Measurements from ENCODE around the gene GPR157.
"Not testable (repeated sequence)": the region's sequence is repeated elsewhere in the genome, so short reads cannot be mapped to it uniquely, and the experiment has no call there.

GPR157 gene

DNA sequence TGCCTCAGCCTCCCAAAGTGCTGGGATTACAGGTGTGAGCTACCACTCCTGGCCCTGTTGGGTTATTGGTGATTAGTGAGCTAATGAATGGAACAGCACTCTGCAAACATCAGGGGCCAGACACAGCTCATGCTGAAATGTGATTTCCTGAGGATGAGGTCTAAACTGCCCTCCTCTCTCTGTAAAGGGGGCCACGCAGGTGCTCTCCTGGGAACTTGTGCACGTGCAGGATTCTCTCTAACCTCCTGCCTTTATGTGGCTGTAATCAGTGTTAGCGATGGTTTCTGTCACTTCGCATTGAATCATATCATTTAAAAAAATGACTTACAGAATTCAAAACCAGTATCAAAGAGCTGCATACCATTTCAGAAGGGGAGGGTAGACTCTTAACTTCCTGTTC lies 3.6 kb downstream of the GPR157 start:
- no peak for DNase-seq (ENCODE audit: low read depth in 2 of 2)
- TF ChIP-seq, protein P1, sequence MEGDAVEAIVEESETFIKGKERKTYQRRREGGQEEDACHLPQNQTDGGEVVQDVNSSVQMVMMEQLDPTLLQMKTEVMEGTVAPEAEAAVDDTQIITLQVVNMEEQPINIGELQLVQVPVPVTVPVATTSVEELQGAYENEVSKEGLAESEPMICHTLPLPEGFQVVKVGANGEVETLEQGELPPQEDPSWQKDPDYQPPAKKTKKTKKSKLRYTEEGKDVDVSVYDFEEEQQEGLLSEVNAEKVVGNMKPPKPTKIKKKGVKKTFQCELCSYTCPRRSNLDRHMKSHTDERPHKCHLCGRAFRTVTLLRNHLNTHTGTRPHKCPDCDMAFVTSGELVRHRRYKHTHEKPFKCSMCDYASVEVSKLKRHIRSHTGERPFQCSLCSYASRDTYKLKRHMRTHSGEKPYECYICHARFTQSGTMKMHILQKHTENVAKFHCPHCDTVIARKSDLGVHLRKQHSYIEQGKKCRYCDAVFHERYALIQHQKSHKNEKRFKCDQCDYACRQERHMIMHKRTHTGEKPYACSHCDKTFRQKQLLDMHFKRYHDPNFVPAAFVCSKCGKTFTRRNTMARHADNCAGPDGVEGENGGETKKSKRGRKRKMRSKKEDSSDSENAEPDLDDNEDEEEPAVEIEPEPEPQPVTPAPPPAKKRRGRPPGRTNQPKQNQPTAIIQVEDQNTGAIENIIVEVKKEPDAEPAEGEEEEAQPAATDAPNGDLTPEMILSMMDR (IDR thresholded peaks at IDR 0.05; ENCODE audit: low read depth, low read length): no peak
- H3K4me3 ChIP-seq (replicated peaks in 1 of 2; ENCODE audit: low read depth in 2 of 2, low read length in 2 of 2): no peak overlapping the region

DNA sequence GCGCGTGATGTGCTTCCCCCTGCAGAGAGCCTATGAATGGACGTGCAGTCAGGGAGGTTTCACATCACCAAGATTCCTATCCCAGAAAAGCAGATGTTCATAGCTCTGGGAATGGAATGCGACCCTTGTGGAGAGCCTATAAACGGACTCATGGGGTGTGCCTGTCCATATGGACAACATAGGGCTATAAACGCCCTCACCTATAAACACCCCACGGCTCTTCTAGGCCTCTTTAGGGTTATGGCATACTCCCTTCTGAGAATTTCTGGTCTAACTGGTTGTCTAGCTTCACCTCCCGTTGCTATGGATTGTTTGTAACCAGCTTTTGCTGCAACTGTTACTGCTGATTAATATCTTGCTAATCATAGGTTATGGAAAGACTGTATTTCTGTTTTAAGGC lies 4.5 kb downstream of the GPR157 start:
- DNase-seq (ENCODE audit: low read depth in 2 of 2); H3K4me3 ChIP-seq (replicated peaks in 1 of 2; ENCODE audit: low read depth in 2 of 2, low read length in 2 of 2): not testable (repeated sequence)

DNA sequence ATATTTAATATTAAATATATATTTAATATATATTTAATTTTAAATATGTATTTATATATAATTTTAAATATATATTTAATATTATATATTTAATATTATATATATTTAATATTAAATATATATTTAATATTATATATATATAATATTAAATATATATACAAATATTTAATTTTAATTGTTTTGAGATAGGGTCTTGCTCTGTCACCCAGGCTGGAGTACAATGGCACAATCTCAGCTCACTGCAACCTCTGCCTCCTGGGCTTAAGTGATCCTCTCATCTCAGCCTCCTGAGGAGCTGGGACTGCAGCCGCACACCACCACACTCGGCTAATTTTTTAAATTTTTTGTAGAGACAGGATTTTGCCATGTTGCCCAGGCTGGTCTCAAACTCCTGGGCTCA lies 5.2 kb downstream of the GPR157 start:
- not testable (repeated sequence) for H3K4me3 ChIP-seq (replicated peaks in 1 of 2; ENCODE audit: low read depth in 2 of 2, low read length in 2 of 2); DNase-seq (ENCODE audit: low read depth in 2 of 2)

DNA sequence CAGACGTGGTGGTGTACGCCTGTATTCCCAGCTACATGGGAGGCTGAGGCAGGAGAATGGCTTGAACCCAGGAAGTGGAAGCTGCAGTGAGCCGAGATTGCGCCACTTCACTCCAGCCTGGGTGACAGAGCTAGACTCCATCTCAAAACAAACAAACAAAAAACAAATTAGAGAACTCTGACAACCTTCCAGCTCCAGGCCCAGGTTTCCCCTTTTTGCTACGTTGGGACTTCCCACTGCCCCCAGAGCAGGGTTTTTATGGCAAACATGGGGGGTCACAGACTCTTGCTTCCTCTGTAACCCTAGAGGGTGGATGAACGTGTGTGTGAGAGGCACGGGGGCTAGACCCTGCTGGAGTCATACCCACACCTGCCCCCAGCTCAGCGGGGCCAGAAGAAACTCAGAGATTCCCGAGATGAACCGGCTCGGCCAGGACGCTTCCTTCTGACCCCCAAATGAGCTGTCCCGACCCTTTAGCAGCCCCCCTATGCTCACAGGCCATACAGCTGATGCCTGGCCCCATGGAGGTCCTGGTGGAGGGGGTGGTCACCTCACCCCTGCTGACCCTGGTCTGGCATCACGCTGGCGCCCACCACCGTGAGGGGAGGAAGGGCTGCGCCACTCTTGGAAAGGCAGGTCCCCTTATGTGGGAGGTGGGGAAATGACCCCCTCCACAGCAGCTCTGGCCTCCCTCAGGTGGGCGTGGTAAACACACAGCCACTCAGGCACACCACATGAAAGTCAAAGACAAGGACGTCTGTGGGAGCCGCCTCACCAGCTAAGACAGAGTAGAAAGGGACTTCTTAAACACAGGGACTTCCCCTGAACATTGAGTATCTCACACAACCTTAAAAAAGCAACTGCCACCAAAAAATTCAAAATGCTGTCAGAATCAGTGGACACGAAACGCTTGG lies 7.1 kb downstream of the GPR157 start:
- no peak overlapping the region for H3K4me3 ChIP-seq (replicated peaks in 1 of 2; ENCODE audit: low read depth in 2 of 2, low read length in 2 of 2)
- DNase-seq (ENCODE audit: low read depth in 2 of 2): no peak
- TF ChIP-seq, protein P1 (IDR thresholded peaks at IDR 0.05; ENCODE audit: low read depth, low read length): no peak

DNA sequence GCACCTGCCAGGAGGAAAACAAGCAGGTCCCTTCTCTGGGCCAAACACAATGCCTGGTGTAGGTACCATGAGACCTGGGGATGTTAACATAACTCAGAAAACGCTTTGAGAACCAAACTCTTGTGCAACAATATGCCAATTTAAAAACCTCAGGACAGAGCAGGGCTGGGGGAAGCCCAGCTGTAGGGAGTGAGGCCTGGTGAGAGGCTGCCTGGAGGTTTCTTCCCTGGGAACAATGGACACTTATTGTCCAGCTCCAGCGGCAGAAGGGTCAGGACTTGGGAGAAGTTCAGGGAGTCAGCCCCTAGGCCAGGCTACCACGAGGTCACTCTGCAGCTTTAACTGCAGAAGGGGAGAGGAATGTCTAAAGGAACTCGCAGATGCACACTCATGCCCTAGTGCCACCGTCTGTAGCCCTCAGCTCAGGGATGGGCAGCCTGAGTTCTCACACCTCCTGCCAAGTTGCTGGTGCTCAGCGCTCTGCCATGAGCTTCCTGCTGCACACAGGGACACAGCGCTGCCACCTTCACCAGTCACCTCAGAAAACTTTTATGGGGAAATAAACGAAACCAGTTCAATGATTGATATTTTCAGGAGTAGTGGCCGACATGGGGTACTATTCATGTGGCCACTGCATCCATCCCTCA lies 8.5 kb downstream of the GPR157 start:
- TF ChIP-seq, protein P1 (IDR thresholded peaks at IDR 0.05; ENCODE audit: low read depth, low read length): no peak
- H3K4me3 ChIP-seq (replicated peaks in 1 of 2; ENCODE audit: low read depth in 2 of 2, low read length in 2 of 2): no peak overlapping the region
- DNase-seq (ENCODE audit: low read depth in 2 of 2): no peak

DNA sequence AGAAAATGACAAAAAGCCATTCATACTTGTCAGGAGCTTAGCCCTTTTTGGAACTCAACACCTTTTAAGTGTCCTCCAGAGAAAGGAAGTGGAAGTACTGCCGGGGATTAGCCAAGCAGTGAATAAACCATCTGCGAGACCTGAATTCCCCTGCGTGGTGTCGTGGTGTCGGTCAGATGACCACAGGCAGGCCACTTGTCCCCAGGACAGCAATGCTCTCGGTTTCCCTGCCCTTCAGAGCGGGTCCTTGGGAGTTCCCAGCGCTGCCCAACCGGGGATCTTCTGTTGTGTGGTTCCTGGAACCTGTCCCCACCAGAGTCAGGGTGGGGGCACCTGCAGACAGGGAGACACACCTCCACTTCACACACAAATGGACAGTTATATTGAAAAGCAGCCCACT lies 9.2 kb downstream of the GPR157 start:
- TF ChIP-seq, protein P1 (IDR thresholded peaks at IDR 0.05; ENCODE audit: low read depth, low read length): no peak
- DNase-seq (ENCODE audit: low read depth in 2 of 2): no peak
- H3K4me3 ChIP-seq (replicated peaks in 1 of 2; ENCODE audit: low read depth in 2 of 2, low read length in 2 of 2): no peak overlapping the region

DNA sequence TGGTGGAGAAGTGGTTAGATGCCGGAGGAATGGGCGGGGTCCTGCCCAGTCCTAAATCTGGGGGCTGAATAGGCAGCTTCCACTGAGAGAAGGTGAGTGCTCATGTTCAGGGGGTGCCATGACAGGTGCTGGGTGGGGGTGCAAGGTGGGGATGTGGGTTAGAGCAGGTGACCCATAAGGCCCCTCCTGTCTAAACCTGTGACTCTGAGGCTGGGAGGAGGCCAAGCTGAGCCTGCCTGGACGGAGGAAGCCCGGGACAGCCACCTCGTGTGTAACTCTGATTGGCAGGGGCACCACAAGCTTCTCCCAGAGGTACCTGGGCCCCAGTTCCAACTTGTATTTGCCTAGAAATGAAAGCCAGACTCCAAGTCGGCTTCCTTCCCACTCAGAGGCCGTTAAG lies 10.7 kb downstream of the GPR157 start:
- TF ChIP-seq, protein P1 (IDR thresholded peaks at IDR 0.05; ENCODE audit: low read depth, low read length): no peak
- H3K4me3 ChIP-seq (replicated peaks in 1 of 2; ENCODE audit: low read depth in 2 of 2, low read length in 2 of 2): no peak overlapping the region
- DNase-seq (ENCODE audit: low read depth in 2 of 2): no peak
